ENCODE results near the gene GPHA2. TPM values are rescaled to one million over a fixed set of nuclear protein-coding genes. Genes with fewer than 3 reads are reported as not detected.

Gene GPHA2
- polyA plus RNA-seq, 1 experiment, result not detected

DNA sequence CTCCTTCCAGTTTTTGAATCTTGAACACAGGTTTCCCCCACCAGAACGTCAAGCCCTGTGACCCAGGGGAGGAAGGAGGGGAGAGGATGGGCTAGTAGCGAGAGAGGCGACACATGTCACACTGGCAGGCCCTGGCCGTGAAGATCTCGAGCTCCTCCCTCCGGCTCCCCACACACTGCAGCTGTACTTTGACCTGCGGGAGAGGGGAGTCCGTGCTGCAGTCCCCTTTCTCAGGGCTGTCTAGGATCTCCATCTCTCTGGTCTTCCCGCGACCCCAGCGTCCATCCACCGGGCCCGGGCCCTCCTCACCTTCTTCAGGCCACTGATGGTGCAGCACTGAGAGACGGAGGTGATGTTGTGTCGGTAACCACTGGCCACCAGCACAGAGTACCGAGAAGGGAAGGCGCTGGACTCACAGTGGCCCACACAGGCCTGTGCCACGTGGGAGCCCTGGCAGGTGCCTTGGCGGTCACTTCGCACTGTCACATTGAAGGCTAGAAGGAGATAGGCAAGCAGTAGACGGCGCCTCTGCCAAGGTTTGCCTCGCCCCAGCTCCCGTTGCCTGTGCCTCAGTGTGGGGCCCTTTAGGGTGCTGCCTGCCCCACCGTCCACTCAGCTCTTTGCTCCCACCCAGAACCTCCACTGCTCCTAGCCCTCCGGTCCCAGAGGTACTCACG lies 873 bp downstream of the GPHA2 start:
- CTCF ChIA-PET, result no interaction called here
- H3K27me3 ChIP-seq (ENCODE audit: control insufficient read depth, insufficient read depth, low read length), result peaks cover 3% of the 10 kb centered on the region
- POLR2A ChIA-PET, result no interaction called here
- TF ChIP-seq, protein P1, sequence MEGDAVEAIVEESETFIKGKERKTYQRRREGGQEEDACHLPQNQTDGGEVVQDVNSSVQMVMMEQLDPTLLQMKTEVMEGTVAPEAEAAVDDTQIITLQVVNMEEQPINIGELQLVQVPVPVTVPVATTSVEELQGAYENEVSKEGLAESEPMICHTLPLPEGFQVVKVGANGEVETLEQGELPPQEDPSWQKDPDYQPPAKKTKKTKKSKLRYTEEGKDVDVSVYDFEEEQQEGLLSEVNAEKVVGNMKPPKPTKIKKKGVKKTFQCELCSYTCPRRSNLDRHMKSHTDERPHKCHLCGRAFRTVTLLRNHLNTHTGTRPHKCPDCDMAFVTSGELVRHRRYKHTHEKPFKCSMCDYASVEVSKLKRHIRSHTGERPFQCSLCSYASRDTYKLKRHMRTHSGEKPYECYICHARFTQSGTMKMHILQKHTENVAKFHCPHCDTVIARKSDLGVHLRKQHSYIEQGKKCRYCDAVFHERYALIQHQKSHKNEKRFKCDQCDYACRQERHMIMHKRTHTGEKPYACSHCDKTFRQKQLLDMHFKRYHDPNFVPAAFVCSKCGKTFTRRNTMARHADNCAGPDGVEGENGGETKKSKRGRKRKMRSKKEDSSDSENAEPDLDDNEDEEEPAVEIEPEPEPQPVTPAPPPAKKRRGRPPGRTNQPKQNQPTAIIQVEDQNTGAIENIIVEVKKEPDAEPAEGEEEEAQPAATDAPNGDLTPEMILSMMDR (IDR thresholded peaks at IDR 0.05; ENCODE audit: low read depth, low read length), result no peak
- no peak for DNase-seq (ENCODE audit: low read depth, low spot score)
- no peaks in the 10 kb centered on the region for H3K9me3 ChIP-seq (ENCODE audit: control insufficient read depth, insufficient read depth, low read length)
- no peak overlapping the region for H3K27ac ChIP-seq (ENCODE audit: low read depth, low read length)
- H3K4me3 ChIP-seq (ENCODE audit: low read depth, low read length), result no peak overlapping the region

DNA sequence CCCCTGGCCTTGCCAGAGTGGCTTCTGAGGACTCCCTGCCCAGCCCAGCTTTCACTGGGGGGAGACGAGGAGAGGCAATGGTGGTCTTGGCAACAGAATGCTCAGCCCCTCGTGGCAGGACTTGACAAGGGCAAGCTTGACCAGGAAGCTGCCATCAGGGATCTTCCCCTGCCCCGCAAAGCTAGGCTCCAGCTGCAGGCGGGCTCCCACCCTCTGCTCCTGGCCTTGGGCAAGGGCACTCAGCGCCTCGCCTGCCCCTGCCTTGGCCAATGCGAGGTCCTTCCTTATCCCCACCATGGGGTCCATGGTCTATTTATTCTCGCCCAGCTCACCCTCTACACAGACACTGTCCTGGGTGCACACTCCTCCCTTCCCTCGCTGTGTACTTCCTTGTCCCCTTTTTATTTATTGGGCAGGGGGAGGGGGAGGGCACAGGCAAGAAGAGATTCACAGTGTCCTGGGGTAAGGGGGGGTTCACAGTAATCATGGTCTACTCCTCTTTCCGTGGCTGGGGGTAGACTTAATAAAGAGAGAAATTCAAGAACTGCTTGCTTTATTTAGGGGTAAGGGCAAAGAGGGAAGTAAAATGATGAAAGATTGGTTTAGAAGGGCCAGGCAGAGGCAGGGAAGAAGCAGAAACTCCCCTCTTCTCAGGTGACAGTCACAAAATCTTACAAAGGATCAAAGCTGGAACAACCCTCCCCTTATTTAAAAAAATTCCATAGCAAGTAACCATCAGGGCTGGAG lies 1.6 kb downstream of the GPHA2 start:
- Histone ChIP-seq H3K27me3 (ENCODE audit: control insufficient read depth, insufficient read depth, low read length) (peaks cover 3% of the 10 kb centered on the region), H3K27ac (ENCODE audit: low read depth, low read length) (no peak overlapping the region), H3K4me3 (ENCODE audit: low read depth, low read length) (no peak overlapping the region), H3K9me3 (ENCODE audit: control insufficient read depth, insufficient read depth, low read length) (no peaks in the 10 kb centered on the region)
- TF ChIP-seq, protein P1 (IDR thresholded peaks at IDR 0.05; ENCODE audit: low read depth, low read length), result no peak
- ChIA-PET POLR2A (no interaction called here), CTCF (interaction anchor here (1.0 kb wide), 1 partner anchor 14 kb away, joined by 3 read pairs; no protein-coding TSS in a partner anchor)
- DNase-seq (ENCODE audit: low read depth, low spot score), result no peak

DNA sequence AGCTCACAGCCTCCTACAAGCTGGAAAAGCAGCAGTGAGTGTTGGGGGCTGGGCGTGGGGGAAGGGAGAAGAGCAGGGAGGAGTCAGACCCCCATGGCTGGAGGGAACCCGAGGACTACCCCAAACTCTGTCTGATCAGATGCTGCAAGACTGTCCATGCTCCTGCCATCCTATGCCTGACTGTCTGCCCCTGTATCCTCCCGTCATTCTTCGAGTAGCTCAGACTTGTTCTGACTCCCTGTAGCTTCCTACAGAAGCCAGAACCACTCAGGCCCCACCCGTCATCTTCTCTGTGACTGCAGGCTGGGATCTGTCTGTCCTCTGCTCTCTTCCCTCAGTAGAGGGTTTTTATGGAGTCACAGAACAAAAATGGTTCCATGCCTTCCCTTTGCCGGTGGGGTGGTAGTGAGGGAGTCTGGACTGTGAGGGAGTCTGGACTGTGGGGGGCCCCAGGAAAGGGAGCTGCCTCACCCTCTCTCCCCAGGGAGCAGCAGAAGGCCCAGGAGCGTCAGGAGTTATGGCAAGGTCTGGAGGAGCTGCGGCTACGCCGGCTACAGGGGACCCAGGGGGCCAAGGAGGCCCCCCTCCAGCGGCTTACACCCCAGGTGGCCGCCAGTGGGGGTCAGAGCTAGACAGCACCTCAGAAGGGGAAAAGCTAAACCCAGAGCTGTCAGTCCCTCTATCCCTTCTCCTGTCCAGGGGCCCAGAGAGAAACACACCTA lies 2.3 kb downstream of the GPHA2 start:
- POLR2A ChIA-PET, result no interaction called here
- no peak overlapping the region for H3K4me3 ChIP-seq (ENCODE audit: low read depth, low read length)
- H3K27me3 ChIP-seq (ENCODE audit: control insufficient read depth, insufficient read depth, low read length), result peaks cover 1% of the 10 kb centered on the region
- no peak overlapping the region for H3K27ac ChIP-seq (ENCODE audit: low read depth, low read length)
- CTCF ChIA-PET, result interaction anchor here (1.0 kb wide), 1 partner anchor 14 kb away, joined by 3 read pairs; no protein-coding TSS in a partner anchor
- TF ChIP-seq, protein P1 (IDR thresholded peaks at IDR 0.05; ENCODE audit: low read depth, low read length), result no peak
- no peaks in the 10 kb centered on the region for H3K9me3 ChIP-seq (ENCODE audit: control insufficient read depth, insufficient read depth, low read length)
- no peak for DNase-seq (ENCODE audit: low read depth, low spot score)

- H3K4me3 ChIP-seq (ENCODE audit: low read depth, low read length), result no peak overlapping the region
- TF ChIP-seq, protein P1 (IDR thresholded peaks at IDR 0.05; ENCODE audit: low read depth, low read length), result no peak
- CTCF ChIA-PET, result no interaction called here
- H3K27me3 ChIP-seq (ENCODE audit: control insufficient read depth, insufficient read depth, low read length), result no peaks in the 10 kb centered on the region
- no peak for DNase-seq (ENCODE audit: low read depth, low spot score)
- no peaks in the 10 kb centered on the region for H3K9me3 ChIP-seq (ENCODE audit: control insufficient read depth, insufficient read depth, low read length)
- no peak overlapping the region for H3K27ac ChIP-seq (ENCODE audit: low read depth, low read length)
- POLR2A ChIA-PET, result no interaction called here
Observed at GRCh38 chr11:64932324-64932723, 3.4 kb downstream of the GPHA2 start.

Measured in AG04450 (cell line).